Measurements from ENCODE around the gene MYLK. TPM values are rescaled to one million over a fixed set of nuclear protein-coding genes. Genes with fewer than 3 reads are reported as not detected.
A peak's percentile ranks its signal among the peaks of the same experiment; 100 is the strongest.

The MYLK gene
- total and polyA plus RNA-seq, 2 of the 4 experiments (the other 2 are of a cell fraction), result 299 to 484 TPM

GRCh38 chr3:123783050-123783689, 101.0 kb downstream of the MYLK start:
- peak overlapping the region; percentile 97 for H3K18ac ChIP-seq (ENCODE audit: low read depth, low read length)
- peak overlapping the region; percentile 98 for H2BK5ac ChIP-seq (ENCODE audit: low read depth, low read length, poor library complexity, severe bottlenecking)
- H2AK9ac ChIP-seq (replicated peaks; ENCODE audit: low read depth, low read length, poor library complexity), result no peak overlapping the region
- peaks cover 38 to 68% of the 10 kb centered on the region in 2 experiments; a peak in 3 of 4 replicates for H3K79me1 ChIP-seq (ENCODE audit: low read depth in 1 of 2, low read length in 2 of 2)
- peaks cover 37% of the 10 kb centered on the region for H3K36me3 ChIP-seq (ENCODE audit: control insufficient read depth, insufficient read depth, low read length)
- H2BK15ac ChIP-seq (ENCODE audit: low read depth, low read length), result peak overlapping the region; percentile 38; the same call in 2 of the 3 replicates
- H3K9ac ChIP-seq (ENCODE audit: low read depth, low read length), result no peak overlapping the region
- peak overlapping the region; percentile 6; the same call in 1 of the 2 replicates for H3K23ac ChIP-seq (ENCODE audit: low read depth, low read length)
- peak overlapping the region; percentile 90 for H4K91ac ChIP-seq (ENCODE audit: insufficient read depth, low read depth, low read length)
- peak overlapping the region; percentile 40 for H2BK20ac ChIP-seq (ENCODE audit: low read depth, low read length)
- no peaks in the 10 kb centered on the region for H3K27me3 ChIP-seq (ENCODE audit: control insufficient read depth, insufficient read depth, low read length)
- H3K27ac ChIP-seq (ENCODE audit: insufficient read depth, low read length), result peak overlapping the region; percentile 83; the same call in 1 of the 2 replicates
- peak overlapping the region in 1 of 2 experiments; percentile 85; a peak in 3 of 4 replicates for H4K8ac ChIP-seq (ENCODE audit: low read depth in 2 of 2, low read length in 2 of 2)
- ATAC-seq (ENCODE audit: low read depth) (peak; percentile 31), DNase-seq (peak; percentile 43)
- peaks cover 7% of the 10 kb centered on the region; the same call in 1 of the 2 replicates for H4K20me1 ChIP-seq (ENCODE audit: insufficient read depth, low read length)
- peak overlapping the region; percentile 95; the same call in 1 of the 2 replicates for H4K5ac ChIP-seq (ENCODE audit: low read depth, low read length)
- TF ChIP-seq MAFK (IDR thresholded peaks at IDR 0.05; ENCODE audit: low read depth, low read length) (no peak), RAD21 (IDR thresholded peaks at IDR 0.05; ENCODE audit: low read length) (no peak), MXI1 (IDR thresholded peaks at IDR 0.05; ENCODE audit: borderline replicate concordance, low read depth, low read length) (no peak), POLR2A (IDR thresholded peaks at IDR 0.05; ENCODE audit: low read depth, low read length) (no peak), USF2 (IDR thresholded peaks at IDR 0.05; ENCODE audit: low read depth, low read length) (no peak)
- ChIA-PET CTCF (no interaction called here), POLR2A (ENCODE audit: unreplicated experiment) (interaction anchor here (0.6 kb wide), 1 partner anchor 82 kb away, joined by 8 read pairs; no protein-coding TSS in a partner anchor)
- no peak overlapping the region for H2AK5ac ChIP-seq (ENCODE audit: low read depth, low read length)
- BruUV-seq (replicated peaks), result TSS peak; percentile 1
- intact Hi-C loops (cut with micrococcal nuclease) (loop anchor here (2.0 to 5.0 kb wide), 2 partner anchors 32 to 99 kb away; partner anchors contain the start of gene MYLK), in situ Hi-C loops (cut with MboI; ENCODE audit: low sequenced_read_pairs) (no loop called here), dilution Hi-C loops (cut with HindIII; ENCODE audit: low sequenced_read_pairs, unreplicated experiment) (no loop called here)
- H3K14ac ChIP-seq (replicated peaks; ENCODE audit: low read depth, low read length), result no peak overlapping the region
- H2BK120ac ChIP-seq (ENCODE audit: low read depth, low read length), result peak overlapping the region; percentile 67
- no peak overlapping the region for H2AFZ ChIP-seq (replicated peaks; ENCODE audit: low read length, poor library complexity)
- H3K4me3 ChIP-seq (ENCODE audit: insufficient read depth, low read depth, low read length), result no peak overlapping the region
- H3K9me1 ChIP-seq (ENCODE audit: insufficient read depth, low read length), result peaks cover 36% of the 10 kb centered on the region
- H3K56ac ChIP-seq (ENCODE audit: extremely low read depth, insufficient read depth, low read length), result peak overlapping the region; percentile 72; the same call in 1 of the 2 replicates
- H3K9me3 ChIP-seq (ENCODE audit: control insufficient read depth, insufficient read depth, low read length), result no peaks in the 10 kb centered on the region
- H3K4me2 ChIP-seq (ENCODE audit: low read depth, low read length), result peak overlapping the region; percentile 35; the same call in 1 of the 2 replicates
- no CpG with 5 or more reads among the region's 1 CpG for whole genome bisulfite sequencing, 2 experiments (ENCODE audit: extremely low coverage in 2 of 2, insufficient read length in 1 of 2)
- peak overlapping the region; percentile 88; the same call in 1 of the 2 replicates for H3K4ac ChIP-seq (ENCODE audit: low read depth, low read length)
- H3K4me1 ChIP-seq (ENCODE audit: control insufficient read depth, insufficient read depth, low read length), result peaks cover 39% of the 10 kb centered on the region

Measured in IMR-90 (cell line).